ENCODE data around the gene SPTLC1. TPM values are rescaled to one million over a fixed set of nuclear protein-coding genes. Genes with fewer than 3 reads are reported as not detected.

The SPTLC1 gene
- total RNA-seq, 1 donor from 2014 or later = 11.6 TPM

- no peak for DNase-seq (ENCODE audit: low spot score)
These were observed 120.8 kb downstream of the SPTLC1 start for GRCh38 chr9:91994422-91994821.

DNA sequence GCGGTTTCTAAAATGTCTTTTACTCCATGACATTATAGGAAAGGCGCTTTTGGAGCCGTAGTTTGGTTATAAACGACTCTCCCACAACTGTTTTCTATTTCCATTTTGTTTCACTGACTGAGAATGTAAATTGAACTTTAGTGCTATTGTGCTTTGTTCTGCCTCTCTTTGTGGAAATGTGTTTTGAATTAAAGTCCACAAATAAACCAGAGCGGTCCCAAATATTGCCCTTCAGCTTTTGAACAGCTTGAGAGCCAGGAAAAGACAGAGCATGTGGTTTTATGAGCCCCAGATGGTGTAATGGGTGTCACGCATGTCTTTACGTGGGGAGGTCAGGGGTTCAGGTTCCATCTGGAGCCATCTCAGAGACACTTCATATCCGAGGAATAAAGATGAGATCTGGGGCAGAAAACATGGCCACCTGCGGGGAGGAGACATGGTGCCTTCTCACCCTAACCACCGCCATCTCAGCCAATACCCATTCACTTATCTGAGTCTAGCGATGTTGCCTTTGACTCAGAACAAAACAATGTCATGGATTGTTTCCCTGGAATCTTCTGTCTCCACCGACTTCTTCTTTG is 122.7 kb downstream of the SPTLC1 start:
- no peak for DNase-seq (ENCODE audit: low spot score)

More at GRCh38 chr9:91994422-91994821, 120.8 kb downstream of the SPTLC1 start:
- no peak for ATAC-seq

GRCh38 chr9:91991721-91992341 is 123.4 kb downstream of the SPTLC1 start:
- no peak for ATAC-seq
- no peak for DNase-seq (ENCODE audit: low spot score)

More for the DNA sequence above, 122.7 kb downstream of the SPTLC1 start:
- ATAC-seq = no peak

- DNase-seq (ENCODE audit: low spot score) = no peak
- ATAC-seq = no peak
These were observed 129.0 kb downstream of the SPTLC1 start for GRCh38 chr9:91986248-91986647.

DNA sequence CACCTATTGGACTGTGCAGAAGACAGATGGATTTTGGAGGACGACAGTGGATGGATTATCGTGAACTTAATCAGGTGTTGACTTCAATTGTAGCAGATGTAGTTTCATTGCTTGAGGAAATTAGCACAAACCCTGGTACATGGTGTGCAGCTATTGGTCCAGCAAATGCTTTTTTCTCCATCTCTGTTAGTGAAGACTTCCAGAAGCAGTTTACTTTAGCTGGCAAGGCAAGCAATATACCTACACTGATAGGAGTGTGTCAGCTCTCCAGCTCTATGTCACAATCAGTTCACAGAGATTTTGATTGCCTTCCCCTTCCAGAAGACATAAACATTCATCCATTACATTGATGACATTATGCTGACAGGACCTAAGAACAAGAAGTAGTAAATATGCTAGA is 129.5 kb downstream of the SPTLC1 start:
- no peak for DNase-seq (ENCODE audit: low spot score)

More for the DNA sequence above, 129.5 kb downstream of the SPTLC1 start:
- no peak for ATAC-seq

Other genes starting within 250 kb of the SPTLC1 start
- 0.15 TPM for gene ROR2, start 165.2 kb downstream of the SPTLC1 start, total RNA-seq
- 31.5 TPM for gene IARS1, start 178.3 kb upstream of the SPTLC1 start, total RNA-seq
- gene NOL8, start 209.9 kb upstream of the SPTLC1 start, total RNA-seq = 9.7 TPM
- gene CENPP, start 210.5 kb upstream of the SPTLC1 start, total RNA-seq = 1.2 TPM

Data from left lobe of liver (tissue), 2 donors.